Endothelial cell of umbilical vein (primary cell): ENCODE results near the gene TMOD1. TPM values are rescaled to one million over a fixed set of nuclear protein-coding genes. Genes with fewer than 3 reads are reported as not detected.

Experiments
- BruUV-seq: library from RNA; stranded (reverse); fragments of 400-500 nt; replicated peaks from 2 replicates; lab custom pipeline; 2021; lab: Mats Ljungman, UMichigan
- CTCF ChIA-PET: fragments of 300-600, 350-600 bp; sonication (Branson Sonifier 250); formaldehyde crosslinking; loops from one replicate; lab custom pipeline; 2021; ENCODE audit warnings: antibody characterized with exemption, inconsistent platforms; lab: Charles Lee
- POLR2A ChIA-PET: fragments of 300-600, 350-600 bp; sonication (Branson Sonifier 250); formaldehyde crosslinking; loops from one replicate; lab custom pipeline; 2021; ENCODE audit warnings: antibody characterized with exemption, inconsistent platforms; lab: Charles Lee
- DNase-seq: peaks from one replicate; pipeline ENCODE4 v3.0.0-alpha.2; 2011; ENCODE audit warnings: low read depth, low spot score
- FAIRE-seq: peaks from 2 replicates; lab custom pipeline; 2011; peaks lifted over from hg19 to GRCh38; lab: Jason Lieb, UNC
- H2AFZ ChIP-seq: 2 replicates; pipeline ENCODE4 v1.6.0; 2012; ENCODE audit warnings: low read depth, low read length, control low read depth, inconsistent platforms
- H3K27ac ChIP-seq: 2 replicates; pipeline ENCODE4 v1.5.1; 2011; ENCODE audit warnings: low read depth, mild to moderate bottlenecking, control low read depth, low read length, moderate library complexity; ENCODE audit not compliant: insufficient read depth
- H3K27me3 ChIP-seq, 2 experiments: 2 replicates each; pipeline versions ENCODE4 v1.6.0 to v1.6.1; 2011; ENCODE audit warnings: low read length in 2 of 2, mixed read lengths in 1 of 2; ENCODE audit not compliant: control insufficient read depth in 2 of 2, insufficient read depth in 2 of 2
- H3K36me3 ChIP-seq, 2 experiments: 2 replicates in 1 of 2; 3 replicates in 1 of 2; pipeline ENCODE4 v1.5.1; 2011; ENCODE audit warnings: low read length in 2 of 2, mild to moderate bottlenecking in 1 of 2, moderate library complexity in 1 of 2; ENCODE audit not compliant: control insufficient read depth in 2 of 2, insufficient read depth in 2 of 2; ENCODE audit errors: extremely low read depth in 1 of 2
- H3K4me1 ChIP-seq: 3 replicates; pipeline ENCODE4 v1.5.1; 2011; ENCODE audit warnings: mild to moderate bottlenecking, low read length; ENCODE audit not compliant: control insufficient read depth, insufficient read depth; ENCODE audit errors: extremely low read depth
- H3K4me2 ChIP-seq: 2 replicates; pipeline ENCODE4 v1.6.1; 2011; ENCODE audit warnings: low read length, control low read depth, mixed read lengths; ENCODE audit not compliant: insufficient read depth
- H3K4me3 ChIP-seq, 3 experiments: fragments of 200-600 bp in 1 of 3; sonication (generic), shearing (Covaris generic) in 1 of 3; replicated peaks in 1 of 3; 2 replicates each; pipeline ENCODE4 v1.5.1; 2011 to 2016; ENCODE audit warnings: control low read depth in 3 of 3, low read length in 3 of 3, mild to moderate bottlenecking in 2 of 3, inconsistent platforms in 1 of 3, low read depth in 1 of 3, moderate library complexity in 1 of 3; ENCODE audit not compliant: insufficient read depth in 1 of 3
- H3K79me2 ChIP-seq: 2 replicates; pipeline ENCODE4 v1.6.0; 2012; ENCODE audit warnings: low read length, inconsistent platforms; ENCODE audit not compliant: control insufficient read depth, insufficient read depth
- H3K9ac ChIP-seq: replicated peaks from 2 replicates; pipeline ENCODE3; 2011; ENCODE audit warnings: low read length, control low read depth; ENCODE audit not compliant: insufficient read depth; ENCODE audit errors: extremely low read depth
- H3K9me1 ChIP-seq: replicated peaks from 3 replicates; pipeline ENCODE4 v1.6.0; 2011; ENCODE audit warnings: mild to moderate bottlenecking, low read length; ENCODE audit not compliant: control insufficient read depth, insufficient read depth; ENCODE audit errors: extremely low read depth
- H3K9me3 ChIP-seq: replicated peaks from 2 replicates; pipeline ENCODE4 v1.5.1; 2012; ENCODE audit warnings: low read length, inconsistent platforms; ENCODE audit not compliant: control insufficient read depth, insufficient read depth
- H4K20me1 ChIP-seq: replicated peaks from 2 replicates; pipeline ENCODE3; 2011; ENCODE audit warnings: mild to moderate bottlenecking, low read length; ENCODE audit not compliant: control insufficient read depth, insufficient read depth; ENCODE audit errors: extremely low read depth
- EZH2 ChIP-seq: IDR thresholded peaks from 2 replicates; pipeline ENCODE4 v1.6.1; 2012; ENCODE audit warnings: borderline replicate concordance, low read depth, mild to moderate bottlenecking, moderate library complexity, low read length, inconsistent platforms; ENCODE audit not compliant: severe bottlenecking
- FOS ChIP-seq: IDR thresholded peaks from 2 replicates; pipeline ENCODE4 v1.6.1; 2011; ENCODE audit warnings: mild to moderate bottlenecking, low read length, moderate library complexity, borderline replicate concordance; ENCODE audit not compliant: insufficient read depth
- GATA2 ChIP-seq: IDR thresholded peaks from 2 replicates; pipeline ENCODE4 v1.7.0; 2011; ENCODE audit warnings: low read depth, mild to moderate bottlenecking, moderate library complexity, mixed read lengths, low read length; ENCODE audit not compliant: insufficient read length, insufficient read depth
- JUN ChIP-seq: IDR thresholded peaks from 2 replicates; pipeline ENCODE4 v1.6.1; 2011; ENCODE audit warnings: borderline replicate concordance, low read depth; ENCODE audit not compliant: insufficient read length, insufficient read depth
- MYC ChIP-seq: IDR thresholded peaks from one replicate; pipeline ENCODE4 v1.6.1; 2011; ENCODE audit warnings: mild to moderate bottlenecking, low read depth, low read length
- POLR2A ChIP-seq: IDR thresholded peaks from 2 replicates; pipeline ENCODE4 v1.6.1; 2012; ENCODE audit warnings: low read depth, mild to moderate bottlenecking, control low read depth, low read length
- POLR2AphosphoS5 ChIP-seq: IDR thresholded peaks from 2 replicates; pipeline ENCODE4 v1.6.1; 2012; ENCODE audit warnings: low read depth, mild to moderate bottlenecking, control low read depth, low read length, moderate library complexity; ENCODE audit not compliant: insufficient read depth
- dilution Hi-C: fragments of 300-500 bp; cut with MboI; formaldehyde crosslinking; loops from one replicate; pipeline ENCODE4 v1.15.0; 2019; ENCODE audit warnings: low sequenced_read_pairs; ENCODE audit not compliant: extremely low pct_ligation_motif_present
- intact Hi-C: fragments of 100-400 bp; cut with micrococcal nuclease; formaldehyde crosslinking; loops from one replicate; pipeline ENCODE4 v1.10.0; 2022
- polyA plus RNA-seq, 4 experiments: library from polyadenylated mRNA; depleted of rRNA in 3 of 4; stranded (reverse) in 3 of 4; unstranded in 1 of 4; fragments of >200 nt; gene quantifications; 2 replicates each; pipeline versions ENCODE4 v1.2.1 to v1.2.3, GENCODE V29; 2011 to 2012; ENCODE audit warnings: missing spikeins in 1 of 4
- total RNA-seq: library from RNA; stranded (reverse); gene quantifications from 2 replicates; pipeline ENCODE4 v1.2.3, GENCODE V29; 2021
- TF ChIP-seq, protein P1 (sequence below): IDR thresholded peaks from 2 replicates; pipeline ENCODE4 v1.6.1; 2011; ENCODE audit not compliant: insufficient read depth, insufficient read length
- TF ChIP-seq, protein P2 (sequence below), 2 donors: IDR thresholded peaks; 1 replicate in 1 of 2; 2 replicates in 1 of 2; pipeline ENCODE4 v1.5.1; 2011; ENCODE audit warnings: low read length in 2 of 2, mild to moderate bottlenecking in 2 of 2, moderate library complexity in 2 of 2, control low read depth in 1 of 2, inconsistent platforms in 1 of 2, low read depth in 1 of 2; ENCODE audit not compliant: insufficient read depth in 1 of 2; ENCODE audit errors: extremely low read depth in 1 of 2

The TMOD1 gene
- total and polyA plus RNA-seq, 2 donors (not counting 3 experiments of a cell fraction or from before 2014, with no cell fraction given): 0.26 to 1.4 TPM

DNA sequence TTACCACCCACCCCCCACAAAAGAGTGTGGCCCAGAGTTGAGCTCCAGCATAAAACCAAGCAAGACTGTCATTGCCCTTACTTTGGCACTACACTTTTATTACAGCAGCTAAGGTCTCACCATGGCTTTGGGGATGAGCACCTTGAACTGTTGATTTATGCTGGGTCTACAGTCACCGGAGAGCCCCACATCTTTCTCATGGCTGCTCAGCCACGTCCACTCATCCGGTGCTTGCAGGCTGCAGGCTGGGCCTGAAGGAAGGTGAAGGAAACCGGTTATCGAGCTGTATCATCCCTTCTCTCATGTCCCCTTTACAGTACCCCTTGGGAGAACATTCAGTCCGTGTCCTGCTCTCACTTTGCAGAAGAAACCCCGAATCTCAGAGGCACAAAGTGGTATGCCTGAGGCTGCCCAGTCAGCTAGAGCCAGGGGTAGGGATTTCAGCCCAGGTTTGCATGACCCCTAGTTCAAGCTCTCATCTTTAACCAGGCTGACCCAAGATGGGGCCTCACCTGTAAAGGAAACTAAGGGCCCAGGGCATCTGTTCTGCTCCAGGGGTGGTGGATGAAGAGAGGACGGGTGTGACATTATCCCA, 11.6 kb downstream of the TMOD1 start:
- H3K9me3 ChIP-seq: no peaks in the 10 kb centered on the region
- no peak for DNase-seq
- H3K4me2 ChIP-seq: no peak overlapping the region
- no peak overlapping the region for H3K4me3 ChIP-seq
- no peak overlapping the region for H3K27ac ChIP-seq
- dilution Hi-C loops (no loop called here), intact Hi-C loops (no loop called here)
- no peaks in the 10 kb centered on the region for H4K20me1 ChIP-seq
- BruUV-seq: no TSS peak
- no peaks in the 10 kb centered on the region for H3K79me2 ChIP-seq
- no peaks in the 10 kb centered on the region for H3K36me3 ChIP-seq
- H3K27me3 ChIP-seq: no peaks in the 10 kb centered on the region
- no peak for FAIRE-seq
- TF ChIP-seq, protein P1, sequence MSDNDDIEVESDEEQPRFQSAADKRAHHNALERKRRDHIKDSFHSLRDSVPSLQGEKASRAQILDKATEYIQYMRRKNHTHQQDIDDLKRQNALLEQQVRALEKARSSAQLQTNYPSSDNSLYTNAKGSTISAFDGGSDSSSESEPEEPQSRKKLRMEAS: no peak
- TF ChIP-seq GATA2: no peak
- TF ChIP-seq, protein P2, sequence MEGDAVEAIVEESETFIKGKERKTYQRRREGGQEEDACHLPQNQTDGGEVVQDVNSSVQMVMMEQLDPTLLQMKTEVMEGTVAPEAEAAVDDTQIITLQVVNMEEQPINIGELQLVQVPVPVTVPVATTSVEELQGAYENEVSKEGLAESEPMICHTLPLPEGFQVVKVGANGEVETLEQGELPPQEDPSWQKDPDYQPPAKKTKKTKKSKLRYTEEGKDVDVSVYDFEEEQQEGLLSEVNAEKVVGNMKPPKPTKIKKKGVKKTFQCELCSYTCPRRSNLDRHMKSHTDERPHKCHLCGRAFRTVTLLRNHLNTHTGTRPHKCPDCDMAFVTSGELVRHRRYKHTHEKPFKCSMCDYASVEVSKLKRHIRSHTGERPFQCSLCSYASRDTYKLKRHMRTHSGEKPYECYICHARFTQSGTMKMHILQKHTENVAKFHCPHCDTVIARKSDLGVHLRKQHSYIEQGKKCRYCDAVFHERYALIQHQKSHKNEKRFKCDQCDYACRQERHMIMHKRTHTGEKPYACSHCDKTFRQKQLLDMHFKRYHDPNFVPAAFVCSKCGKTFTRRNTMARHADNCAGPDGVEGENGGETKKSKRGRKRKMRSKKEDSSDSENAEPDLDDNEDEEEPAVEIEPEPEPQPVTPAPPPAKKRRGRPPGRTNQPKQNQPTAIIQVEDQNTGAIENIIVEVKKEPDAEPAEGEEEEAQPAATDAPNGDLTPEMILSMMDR (IDR thresholded peaks at IDR 0.05; ENCODE audit: extremely low read depth in 1 of 2, insufficient read depth in 1 of 2, low read depth in 1 of 2, low read length in 2 of 2): no peak
- no peak overlapping the region for H2AFZ ChIP-seq
- ChIA-PET CTCF (interaction anchor here (1.5 kb wide), 1 partner anchor 86 kb away, joined by 3 read pairs; no protein-coding TSS in a partner anchor), POLR2A (no interaction called here)
- H3K9me1 ChIP-seq: no peaks in the 10 kb centered on the region
- H3K9ac ChIP-seq: no peak overlapping the region
- peaks cover 14% of the 10 kb centered on the region for H3K4me1 ChIP-seq

GRCh38 chr9:97514531-97514930, 13.1 kb downstream of the TMOD1 start:
- Histone ChIP-seq H4K20me1 (no peaks in the 10 kb centered on the region), H3K79me2 (no peaks in the 10 kb centered on the region), H3K4me2 (no peak overlapping the region), H3K9ac (no peak overlapping the region), H3K27ac (no peak overlapping the region), H3K9me3 (no peaks in the 10 kb centered on the region), H3K4me3 (no peak overlapping the region), H3K4me1 (peaks cover 28% of the 10 kb centered on the region), H3K36me3 (no peaks in the 10 kb centered on the region), H3K27me3 (no peaks in the 10 kb centered on the region), H2AFZ (no peak overlapping the region), H3K9me1 (no peaks in the 10 kb centered on the region)
- POLR2A ChIA-PET: no interaction called here
- DNase-seq (peak; percentile 49), FAIRE-seq (no peak)
- no TSS peak for BruUV-seq
- intact Hi-C loops: no loop called here
- TF ChIP-seq MYC (no peak), EZH2 (no peak), POLR2A (no peak), FOS (no peak), JUN (no peak), POLR2AphosphoS5 (no peak), GATA2 (no peak)
- TF ChIP-seq, protein P2 (IDR thresholded peaks at IDR 0.05; ENCODE audit: extremely low read depth in 1 of 2, insufficient read depth in 1 of 2, low read depth in 1 of 2, low read length in 2 of 2): no peak
- TF ChIP-seq, protein P1: no peak
- CTCF ChIA-PET: interaction anchor here (1.9 kb wide), 1 partner anchor 84 kb away, joined by 5 read pairs; no protein-coding TSS in a partner anchor
- dilution Hi-C loops: no loop called here
